HT1080 (cell line): Measurements from ENCODE around the gene ZC3H7A. TPM values are rescaled to one million over a fixed set of nuclear protein-coding genes. Genes with fewer than 3 reads are reported as not detected.
"Not testable (repeated sequence)": the region's sequence is repeated elsewhere in the genome, so short reads cannot be mapped to it uniquely, and the experiment has no call there.

Source experiments
- DNase-seq: peaks from one replicate; pipeline ENCODE4 v3.0.0-alpha.2; 2015; ENCODE audit warnings: low read depth
- polyA plus RNA-seq, 2 experiments: library from polyadenylated mRNA; depleted of rRNA; stranded (reverse); fragments of >200 nt; gene quantifications; 2 replicates each; pipeline ENCODE4 v1.2.3, GENCODE V29; 2015
- total RNA-seq: library from RNA; depleted of rRNA; stranded (reverse); fragments of >200 nt; shearing (Covaris generic); gene quantifications from 2 replicates; pipeline ENCODE4 v1.2.3, GENCODE V29; 2014; rRNA removed

The ZC3H7A gene, protein sequence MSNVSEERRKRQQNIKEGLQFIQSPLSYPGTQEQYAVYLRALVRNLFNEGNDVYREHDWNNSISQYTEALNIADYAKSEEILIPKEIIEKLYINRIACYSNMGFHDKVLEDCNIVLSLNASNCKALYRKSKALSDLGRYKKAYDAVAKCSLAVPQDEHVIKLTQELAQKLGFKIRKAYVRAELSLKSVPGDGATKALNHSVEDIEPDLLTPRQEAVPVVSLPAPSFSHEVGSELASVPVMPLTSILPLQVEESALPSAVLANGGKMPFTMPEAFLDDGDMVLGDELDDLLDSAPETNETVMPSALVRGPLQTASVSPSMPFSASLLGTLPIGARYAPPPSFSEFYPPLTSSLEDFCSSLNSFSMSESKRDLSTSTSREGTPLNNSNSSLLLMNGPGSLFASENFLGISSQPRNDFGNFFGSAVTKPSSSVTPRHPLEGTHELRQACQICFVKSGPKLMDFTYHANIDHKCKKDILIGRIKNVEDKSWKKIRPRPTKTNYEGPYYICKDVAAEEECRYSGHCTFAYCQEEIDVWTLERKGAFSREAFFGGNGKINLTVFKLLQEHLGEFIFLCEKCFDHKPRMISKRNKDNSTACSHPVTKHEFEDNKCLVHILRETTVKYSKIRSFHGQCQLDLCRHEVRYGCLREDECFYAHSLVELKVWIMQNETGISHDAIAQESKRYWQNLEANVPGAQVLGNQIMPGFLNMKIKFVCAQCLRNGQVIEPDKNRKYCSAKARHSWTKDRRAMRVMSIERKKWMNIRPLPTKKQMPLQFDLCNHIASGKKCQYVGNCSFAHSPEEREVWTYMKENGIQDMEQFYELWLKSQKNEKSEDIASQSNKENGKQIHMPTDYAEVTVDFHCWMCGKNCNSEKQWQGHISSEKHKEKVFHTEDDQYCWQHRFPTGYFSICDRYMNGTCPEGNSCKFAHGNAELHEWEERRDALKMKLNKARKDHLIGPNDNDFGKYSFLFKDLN
- 20.9 and 35.3 TPM in 2 replicates for total RNA-seq
- polyA plus RNA-seq (2015; cell fraction: cytosol; rRNA removed): 45.2 and 50.0 TPM in 2 replicates
- 122 and 130 TPM in 2 replicates for polyA plus RNA-seq (2015; cell fraction: nucleus; rRNA removed)

DNA sequence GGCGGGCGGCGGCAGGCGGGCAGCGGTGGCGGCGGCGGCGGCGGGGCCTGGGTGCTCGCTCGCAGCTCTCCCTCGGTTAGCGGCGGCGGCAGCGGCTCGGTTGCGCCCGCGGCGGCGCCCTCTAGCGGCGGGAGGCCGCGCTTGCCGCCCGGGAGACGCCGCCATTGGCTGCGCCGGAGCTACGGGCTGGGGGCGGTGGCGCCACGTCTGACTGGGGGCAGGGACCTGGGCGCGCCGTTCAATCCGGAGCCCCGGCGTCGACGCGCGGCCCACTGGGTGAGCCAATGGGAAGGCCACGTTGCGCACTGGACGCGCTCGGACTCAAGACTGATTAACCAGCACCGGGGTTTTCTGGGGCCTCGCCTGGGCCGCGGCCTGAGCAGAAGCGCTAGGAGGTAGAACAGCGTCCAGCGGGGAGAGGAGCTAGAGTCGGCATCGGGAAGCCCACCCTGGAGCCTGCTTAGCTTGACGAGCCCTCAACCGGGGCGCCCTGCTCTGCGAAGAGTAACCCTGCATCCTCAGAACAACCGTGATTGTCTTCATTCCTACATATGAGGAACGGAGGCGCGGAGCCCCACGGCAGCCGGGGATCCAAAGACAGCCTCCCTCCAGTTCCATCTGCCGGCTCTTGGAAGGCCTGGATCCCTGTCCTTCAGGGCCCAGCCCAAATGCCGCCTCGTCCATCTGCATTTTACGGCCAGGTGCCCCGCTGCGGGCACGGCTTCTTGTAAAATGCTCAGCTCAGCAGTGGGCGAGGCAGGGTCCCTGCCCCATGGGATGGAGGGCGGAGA is at the start of gene ZC3H7A:
TSS of gene ZC3H7A (minus strand) at position 93 of the 791 bp plus-strand sequence. CDS start 14,904 bp downstream, outside the sequence.
- peak; percentile 97 for DNase-seq

DNA sequence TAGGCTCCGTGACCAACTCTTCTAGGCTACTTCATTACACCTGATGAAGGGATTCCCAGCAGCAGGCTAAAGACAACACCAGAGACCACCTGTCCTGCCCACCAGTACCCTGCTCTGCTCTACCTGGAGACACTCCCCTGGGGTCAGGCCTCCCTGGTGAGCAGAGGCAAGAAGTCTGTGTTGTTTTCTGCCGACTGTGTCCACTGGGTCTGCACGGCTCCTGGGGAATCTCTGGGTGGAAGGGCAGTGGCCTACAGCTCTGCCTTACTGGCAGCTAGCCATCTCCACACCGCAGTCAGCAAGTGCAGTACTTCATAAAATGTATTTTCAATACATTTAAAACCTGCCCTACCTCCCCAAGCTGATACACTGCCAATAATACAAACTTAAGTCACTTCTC is 47.4 kb upstream of the ZC3H7A start:
- DNase-seq: no peak

DNA sequence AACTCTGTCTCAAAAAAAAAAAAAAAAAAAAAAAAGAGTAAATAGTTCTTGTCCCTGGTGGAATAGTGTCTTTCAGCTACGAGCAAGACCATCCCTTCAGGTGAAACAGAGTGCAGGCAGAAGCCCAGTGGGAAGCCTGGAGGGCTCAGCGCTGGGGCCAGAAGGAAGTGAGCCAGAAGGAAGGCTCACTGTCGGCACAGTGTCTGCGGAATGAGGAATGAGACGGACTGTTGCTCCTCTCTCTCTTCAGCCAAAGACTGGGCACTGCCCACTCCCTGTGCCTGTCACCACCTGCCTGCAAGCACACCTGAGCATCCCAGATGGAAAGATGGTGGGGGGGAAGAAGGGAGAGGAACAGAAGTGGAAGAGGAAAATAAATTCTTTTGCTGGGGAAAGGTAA is 46.8 kb upstream of the ZC3H7A start:
- DNase-seq: no peak

DNA sequence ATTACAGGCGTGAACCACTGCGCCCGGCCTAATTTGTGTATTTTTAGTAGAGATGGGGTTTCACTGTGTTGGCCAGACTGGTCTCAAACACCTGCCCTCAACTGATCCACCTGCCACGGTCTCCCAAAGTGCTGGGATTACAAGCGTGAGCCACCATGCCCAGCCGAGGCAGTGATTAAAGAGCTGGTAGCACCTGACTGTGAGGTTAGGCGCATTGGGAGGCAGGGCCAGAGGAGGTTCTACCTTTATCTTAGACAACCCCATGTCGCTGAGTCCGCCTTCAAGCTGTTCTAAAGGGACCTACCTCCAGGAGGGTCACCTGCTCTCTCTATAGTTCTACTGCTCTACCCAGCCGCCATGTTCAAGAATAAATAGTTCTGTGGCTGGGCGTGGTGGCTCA is 46.1 kb upstream of the ZC3H7A start:
- DNase-seq: no peak

DNA sequence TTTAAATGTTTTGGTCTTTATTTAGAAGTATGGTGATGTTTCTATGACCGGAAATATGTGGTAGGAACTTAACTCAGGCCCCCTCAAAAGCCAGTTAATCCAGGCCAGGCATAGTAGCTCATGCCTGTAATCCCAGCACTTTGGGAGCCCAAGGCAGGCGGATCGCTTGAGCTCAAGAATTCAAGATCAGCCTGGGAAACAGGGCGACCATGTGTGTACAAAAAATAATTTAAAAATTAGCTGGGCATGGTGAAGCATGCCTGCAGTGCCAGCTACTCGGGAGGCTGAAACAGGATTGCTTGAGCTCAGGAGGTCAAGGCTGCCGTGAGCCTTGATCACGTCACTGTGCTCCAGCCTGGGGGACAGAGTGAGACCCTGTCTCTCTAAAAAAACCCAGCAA is 44.0 kb upstream of the ZC3H7A start:
- DNase-seq: no peak

DNA sequence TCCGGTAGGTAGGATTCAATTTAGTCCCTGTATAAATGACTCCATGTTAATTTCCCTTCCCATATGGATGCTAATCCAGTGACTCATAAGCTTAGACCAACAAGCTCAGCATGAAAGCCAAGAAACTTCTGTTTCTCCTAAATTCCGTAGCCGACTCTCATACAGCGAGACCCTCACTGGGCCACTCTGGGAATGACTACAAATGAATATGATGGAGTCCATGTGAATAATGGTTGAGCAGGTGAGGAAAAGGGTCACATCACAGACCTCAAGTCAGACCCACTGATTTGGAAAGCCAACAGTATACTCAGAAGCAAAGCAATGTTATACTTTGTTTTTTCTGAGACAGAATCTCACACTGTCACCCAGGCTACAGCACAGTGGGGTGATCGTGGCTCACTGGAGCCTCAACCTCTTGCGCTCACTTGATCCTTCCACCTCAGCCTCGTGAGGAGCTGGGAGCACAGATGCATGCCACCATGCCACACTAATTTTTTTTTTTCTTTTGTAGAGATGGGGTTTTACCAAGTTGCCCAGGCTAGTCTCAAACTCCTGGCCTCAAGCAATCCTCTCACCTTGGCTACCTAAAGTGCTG is 39.7 kb upstream of the ZC3H7A start:
- DNase-seq: peak; percentile 53

DNA sequence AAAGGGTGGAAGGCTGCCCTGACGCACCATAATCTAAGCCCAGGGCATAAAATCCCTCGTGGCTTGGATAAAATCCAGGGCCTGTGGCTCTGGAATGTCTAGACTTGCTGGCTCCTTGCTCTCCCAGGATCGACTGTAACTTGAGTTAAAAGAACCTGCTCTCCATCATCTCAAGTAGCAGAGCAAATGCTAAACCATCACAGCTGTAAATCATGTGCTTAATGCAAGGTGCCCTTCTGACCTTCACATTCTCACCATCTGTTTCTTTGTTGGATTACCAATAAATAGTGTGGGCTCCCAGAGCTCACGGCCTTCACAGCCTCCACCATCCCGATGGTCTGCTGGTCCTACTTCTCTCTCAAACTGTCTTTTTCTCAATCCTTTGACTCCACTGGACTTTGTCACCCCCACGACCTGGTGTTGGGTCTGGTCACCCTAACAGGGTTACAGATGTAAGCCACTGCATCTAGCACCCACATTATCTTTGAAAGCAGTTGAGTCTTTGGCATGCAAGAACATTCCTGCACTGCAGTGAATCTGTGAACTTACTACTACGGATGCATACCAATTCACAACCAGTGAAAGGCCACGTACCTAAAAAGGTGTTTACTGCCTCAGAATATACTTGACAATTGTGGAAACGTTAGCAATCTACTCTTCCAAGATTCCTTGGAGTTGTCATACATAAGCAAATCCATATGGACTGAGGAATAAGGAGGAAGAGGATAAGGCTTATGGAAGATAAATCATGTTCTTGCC is 39.0 kb upstream of the ZC3H7A start:
- peak; percentile 46 for DNase-seq

DNA sequence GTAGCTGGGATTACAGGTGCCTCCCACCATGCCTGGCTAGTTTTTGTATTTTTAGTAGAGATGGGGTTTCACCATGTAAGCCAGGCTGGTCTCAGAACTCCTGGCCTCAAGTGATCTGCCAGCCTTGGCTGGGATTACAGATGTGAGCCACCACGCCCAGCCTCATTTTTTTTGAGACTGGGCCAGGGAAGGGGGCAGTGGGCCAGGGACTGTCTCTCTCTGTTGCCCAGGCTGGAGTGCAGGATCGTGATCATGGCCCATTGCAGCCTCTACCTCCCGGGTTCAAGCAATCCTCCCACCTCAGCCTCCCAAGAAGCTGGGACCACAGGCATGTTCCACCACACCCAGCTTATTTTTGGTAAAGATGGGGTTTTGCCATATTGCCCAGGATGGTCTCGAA is 38.3 kb upstream of the ZC3H7A start:
- no peak for DNase-seq

DNA sequence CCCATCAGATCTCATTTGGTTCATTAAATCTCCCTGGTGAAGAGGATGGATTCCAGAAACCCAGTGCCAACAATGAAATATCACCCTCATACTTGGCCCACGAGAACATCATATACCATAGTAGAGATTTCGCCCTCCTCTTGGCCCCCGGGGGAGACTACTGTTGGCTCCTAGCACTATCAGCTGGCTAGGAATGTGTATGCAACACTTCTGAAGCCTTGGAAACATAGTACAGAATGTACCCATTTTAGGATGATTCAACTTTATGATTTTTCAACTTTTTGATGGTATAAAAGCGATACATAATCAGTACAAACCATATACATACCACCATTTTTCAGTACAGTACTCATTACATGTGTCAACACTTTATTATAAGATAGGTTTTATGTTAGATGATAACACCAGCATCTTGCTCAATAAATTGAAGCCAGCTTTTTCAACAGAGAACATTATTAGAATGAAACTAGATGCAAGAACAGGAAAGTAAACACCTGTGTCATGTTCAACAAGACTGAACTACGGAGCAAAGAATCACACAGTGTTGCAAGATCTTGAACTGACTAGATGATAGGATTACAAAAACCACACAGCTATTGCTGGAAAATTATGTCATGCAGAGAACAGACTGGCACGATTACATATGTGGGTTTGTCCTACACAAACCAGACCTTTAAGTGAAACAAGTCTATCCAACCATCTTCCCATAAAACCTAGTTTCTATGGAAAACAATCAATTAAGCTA is 37.1 kb upstream of the ZC3H7A start:
- DNase-seq: peak; percentile 29

DNA sequence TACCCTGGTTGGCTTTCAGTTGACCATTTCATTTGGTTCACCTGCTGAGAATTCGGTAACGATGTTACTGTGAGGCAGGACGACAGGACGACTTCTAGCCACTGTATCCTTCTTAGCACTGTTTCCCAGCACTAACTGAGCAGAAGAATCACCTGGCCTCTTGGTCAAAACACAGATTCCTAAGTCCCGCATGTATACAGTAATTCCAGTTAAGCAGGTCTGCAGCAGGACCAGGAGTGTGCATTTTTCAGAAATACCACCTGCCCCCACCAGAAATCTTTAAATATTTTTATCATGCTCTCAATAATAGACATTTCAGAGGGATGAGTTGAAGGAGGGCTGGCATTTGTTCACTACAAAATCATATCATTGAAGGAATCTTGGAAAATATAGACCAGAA is 31.6 kb upstream of the ZC3H7A start:
- DNase-seq: no peak

DNA sequence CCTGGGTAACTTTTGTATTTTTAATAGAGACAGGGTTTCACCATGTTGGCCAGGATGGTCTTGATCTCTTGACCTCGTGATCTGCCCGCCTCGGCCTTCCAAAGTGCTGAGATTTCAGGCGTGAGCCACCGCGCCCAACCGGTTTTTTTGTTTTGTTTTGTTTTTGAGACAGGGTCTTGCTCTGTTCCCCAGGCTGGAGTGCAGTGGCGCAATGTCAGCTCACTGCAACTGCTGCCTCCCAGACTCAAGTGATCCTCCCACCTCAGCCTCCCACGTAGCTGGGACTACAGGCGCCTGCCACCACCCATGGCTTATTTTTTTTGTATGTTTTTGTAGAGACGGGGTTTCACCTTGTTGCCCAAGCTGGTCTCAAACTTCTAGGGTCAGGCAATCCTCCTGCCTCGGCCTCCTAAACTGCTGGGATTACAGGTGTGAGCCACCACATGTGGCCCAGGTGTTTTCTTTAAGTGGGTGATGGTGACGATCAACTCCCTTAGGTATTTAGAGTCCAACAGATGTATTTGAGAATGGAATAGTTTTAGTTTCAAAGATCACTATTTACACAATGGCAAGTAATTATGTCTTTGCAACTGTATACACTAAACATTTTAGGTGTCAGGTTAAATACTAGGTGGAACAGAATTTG is 28.6 kb upstream of the ZC3H7A start:
- DNase-seq: not testable (repeated sequence)

DNA sequence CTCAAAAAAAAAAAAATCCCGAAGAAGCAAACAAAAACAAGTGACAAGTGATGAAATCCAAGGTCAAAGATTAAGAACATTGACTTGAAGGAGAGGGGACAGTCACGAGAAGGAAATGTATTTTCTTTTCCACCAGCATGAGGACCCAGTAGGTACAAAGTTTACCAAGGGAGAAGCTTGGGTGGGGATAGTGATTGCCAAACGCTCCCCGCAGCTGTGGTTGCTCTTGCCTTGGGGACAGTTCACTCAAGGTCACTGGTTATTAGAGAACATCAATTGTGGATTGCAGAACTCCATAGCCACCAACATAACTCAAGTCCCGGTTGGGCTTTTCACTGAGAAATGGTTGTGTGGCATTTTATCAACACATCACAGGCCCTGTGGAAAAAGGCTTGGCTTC is 27.3 kb upstream of the ZC3H7A start:
- DNase-seq: no peak

DNA sequence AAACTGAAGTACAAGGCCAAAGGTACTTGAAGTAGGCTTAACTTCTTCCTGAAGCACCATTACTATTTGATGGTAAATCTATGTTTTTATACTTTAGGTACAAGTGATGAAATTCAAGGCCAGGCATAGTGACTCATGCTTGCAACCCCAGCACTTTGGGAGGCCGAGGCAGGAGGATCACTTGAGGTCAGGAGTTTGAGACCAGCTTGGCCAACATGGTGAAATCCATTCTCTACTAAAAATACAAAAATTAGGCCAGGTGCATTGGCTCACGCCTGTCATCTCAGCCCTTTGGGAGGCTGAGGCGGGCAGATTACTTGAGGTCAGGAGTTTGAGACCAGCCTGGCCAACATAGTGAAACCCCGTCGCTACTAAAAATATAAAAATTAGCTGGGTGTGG is 26.6 kb upstream of the ZC3H7A start:
- not testable (repeated sequence) for DNase-seq

DNA sequence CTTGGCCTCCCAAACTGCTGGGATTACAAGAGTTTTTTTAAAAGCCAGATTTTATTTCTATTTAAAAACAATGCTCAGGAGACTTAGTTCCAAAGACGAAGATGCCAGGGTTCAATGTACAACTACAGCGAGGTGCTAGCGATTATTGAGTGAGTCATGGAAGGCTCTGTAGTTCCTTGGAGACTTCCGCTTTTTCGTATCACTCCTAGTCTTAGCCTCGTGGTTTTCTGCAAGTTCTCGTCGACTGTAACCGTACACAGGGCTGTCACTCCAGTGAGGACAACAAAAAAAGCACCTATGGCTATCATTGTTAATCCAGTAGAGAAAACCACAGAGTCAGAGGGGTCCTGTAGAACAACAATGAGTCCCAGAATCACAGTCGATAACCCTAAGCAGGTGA is 22.7 kb upstream of the ZC3H7A start:
- no peak for DNase-seq

DNA sequence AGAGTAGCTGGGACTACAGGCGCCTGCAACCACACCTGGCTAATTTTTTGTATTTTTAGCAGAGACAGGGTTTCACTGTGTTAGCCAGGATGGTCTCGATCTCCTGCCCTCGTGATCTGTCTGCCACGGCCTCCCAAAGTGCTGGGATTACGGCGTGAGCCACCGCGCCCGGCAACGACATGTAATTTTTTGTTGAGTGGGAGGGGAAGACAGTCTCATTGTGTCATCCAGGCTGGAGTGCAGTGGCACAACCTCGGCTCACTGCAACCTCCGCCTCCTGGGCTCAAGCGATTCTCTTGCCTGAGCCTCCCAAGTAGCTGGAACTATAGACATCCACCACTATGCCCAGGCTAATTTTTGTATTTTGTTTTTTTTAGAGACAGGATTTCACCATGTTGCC is 21.9 kb upstream of the ZC3H7A start:
- not testable (repeated sequence) for DNase-seq

DNA sequence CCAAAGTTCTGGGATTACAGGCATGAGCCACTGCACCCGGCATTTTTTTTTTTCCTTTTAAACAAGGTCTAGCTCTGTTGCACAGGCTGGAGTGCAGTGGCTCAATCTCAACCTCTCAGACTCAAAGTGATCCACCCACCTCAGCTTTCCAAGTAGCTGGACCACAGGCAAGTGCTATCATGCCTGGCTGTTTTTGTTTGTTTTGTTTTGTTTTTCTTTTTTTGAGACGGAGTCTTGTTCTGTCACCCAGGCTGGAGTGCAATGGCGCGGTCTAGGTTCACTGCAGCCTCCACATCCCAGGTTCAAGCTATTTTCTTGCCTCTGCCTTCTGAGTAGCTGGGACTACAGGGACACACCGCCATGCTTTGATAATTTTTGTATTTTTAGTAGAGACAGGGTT is 19.1 kb upstream of the ZC3H7A start:
- DNase-seq: no peak

DNA sequence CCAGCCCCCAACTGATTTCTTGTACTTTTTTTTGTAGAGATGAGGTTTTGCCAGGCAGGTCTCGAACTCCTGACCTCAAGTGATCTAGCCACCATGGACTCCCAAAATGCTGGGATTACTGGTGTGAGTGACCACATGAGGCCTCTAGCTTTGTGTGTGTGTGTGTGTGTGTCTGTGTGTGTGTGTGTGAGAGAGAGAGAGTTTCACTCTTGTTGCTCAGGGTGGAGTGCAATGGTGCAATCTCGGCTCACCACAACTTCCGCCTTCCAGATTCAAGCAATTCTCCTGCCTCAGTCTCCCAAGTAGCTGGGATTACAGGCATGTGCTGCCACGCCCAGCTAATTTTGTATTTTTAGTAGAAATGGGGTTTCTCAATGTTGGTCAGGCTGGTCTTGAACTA is 17.7 kb upstream of the ZC3H7A start:
- not testable (repeated sequence) for DNase-seq

DNA sequence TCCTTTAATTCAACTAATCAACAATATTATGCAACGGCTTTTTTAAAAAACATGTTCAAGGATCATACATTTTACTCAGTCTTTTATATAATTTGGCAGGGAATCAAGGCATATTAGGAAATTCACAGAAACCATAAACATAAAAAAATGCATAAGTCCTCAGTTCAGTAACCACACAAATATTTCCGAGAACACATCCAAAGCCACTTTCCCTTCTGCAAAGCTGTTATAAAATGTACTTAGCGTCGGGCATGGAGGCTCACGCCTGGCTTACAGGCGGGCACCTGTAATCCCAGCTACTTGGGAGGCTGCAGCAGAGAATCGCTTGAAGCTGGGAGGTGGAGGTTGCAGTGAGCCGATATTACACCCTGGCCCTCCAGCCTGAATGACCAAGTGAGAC is 9.7 kb upstream of the ZC3H7A start:
- no peak for DNase-seq

DNA sequence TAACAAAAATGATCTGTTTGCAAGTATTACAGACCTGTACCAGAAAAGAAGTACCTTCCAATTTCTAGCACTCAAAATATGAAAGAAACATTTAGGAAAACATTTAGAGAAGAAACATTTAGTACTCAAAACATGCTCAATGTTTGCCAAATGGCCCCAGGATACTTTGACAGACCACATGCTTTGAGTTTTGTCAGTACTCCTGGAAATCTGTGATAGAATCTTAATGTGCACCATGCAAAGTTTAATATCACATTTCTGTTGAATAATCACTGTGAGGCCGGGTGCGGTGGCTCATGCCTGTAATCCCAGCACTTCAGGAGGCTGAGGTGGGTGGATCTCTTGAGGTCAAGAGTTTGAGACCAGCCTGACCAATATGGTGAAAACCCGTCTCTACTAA is 8.5 kb upstream of the ZC3H7A start:
- no peak for DNase-seq
